GDM1 (cell line): ENCODE results near the gene CYSLTR2.
A peak's percentile ranks its signal among the peaks of the same experiment; 100 is the strongest.
"Not testable (repeated sequence)": the region's sequence is repeated elsewhere in the genome, so short reads cannot be mapped to it uniquely, and the experiment has no call there.

Source experiments
- DNase-seq: peaks from one replicate; lab custom pipeline; 2025; lab: John Stamatoyannopoulos, UW

CYSLTR2 gene

GRCh38 chr13:48645845-48646244 is 7.9 kb upstream of the CYSLTR2 start:
- DNase-seq = no peak

- no peak for DNase-seq
Measured at GRCh38 chr13:48646791-48647190, 6.9 kb upstream of the CYSLTR2 start.

- no peak for DNase-seq
Measured at GRCh38 chr13:48647625-48648024, 6.1 kb upstream of the CYSLTR2 start.

GRCh38 chr13:48648446-48648845 is 5.3 kb upstream of the CYSLTR2 start:
- DNase-seq = no peak

- DNase-seq = no peak
Measured at GRCh38 chr13:48652851-48653471, 768 bp upstream of the CYSLTR2 start.

GRCh38 chr13:48654511-48654910 is 782 bp downstream of the CYSLTR2 start:
- DNase-seq = no peak

DNA sequence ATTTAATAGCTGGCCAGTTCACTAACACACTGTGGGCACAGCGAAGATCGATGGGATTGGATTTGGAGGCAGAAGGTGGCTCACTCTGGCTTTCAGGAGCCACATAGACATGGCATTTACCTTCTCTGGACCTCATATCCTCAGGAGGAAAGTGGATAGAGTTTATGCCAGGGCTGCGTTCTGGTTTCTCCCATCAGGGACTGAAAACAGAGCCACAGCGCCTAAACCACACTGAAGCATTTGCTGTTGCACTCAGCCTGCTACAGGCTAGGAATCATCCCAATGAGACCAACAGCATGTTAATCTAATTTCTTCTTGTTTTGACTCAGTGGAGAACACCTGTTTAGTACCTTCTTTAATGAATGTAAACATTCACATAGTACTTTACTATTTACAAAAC is 1.6 kb downstream of the CYSLTR2 start:
- no peak for DNase-seq

GRCh38 chr13:48656608-48657007 is 2.9 kb downstream of the CYSLTR2 start:
- no peak for DNase-seq

DNA sequence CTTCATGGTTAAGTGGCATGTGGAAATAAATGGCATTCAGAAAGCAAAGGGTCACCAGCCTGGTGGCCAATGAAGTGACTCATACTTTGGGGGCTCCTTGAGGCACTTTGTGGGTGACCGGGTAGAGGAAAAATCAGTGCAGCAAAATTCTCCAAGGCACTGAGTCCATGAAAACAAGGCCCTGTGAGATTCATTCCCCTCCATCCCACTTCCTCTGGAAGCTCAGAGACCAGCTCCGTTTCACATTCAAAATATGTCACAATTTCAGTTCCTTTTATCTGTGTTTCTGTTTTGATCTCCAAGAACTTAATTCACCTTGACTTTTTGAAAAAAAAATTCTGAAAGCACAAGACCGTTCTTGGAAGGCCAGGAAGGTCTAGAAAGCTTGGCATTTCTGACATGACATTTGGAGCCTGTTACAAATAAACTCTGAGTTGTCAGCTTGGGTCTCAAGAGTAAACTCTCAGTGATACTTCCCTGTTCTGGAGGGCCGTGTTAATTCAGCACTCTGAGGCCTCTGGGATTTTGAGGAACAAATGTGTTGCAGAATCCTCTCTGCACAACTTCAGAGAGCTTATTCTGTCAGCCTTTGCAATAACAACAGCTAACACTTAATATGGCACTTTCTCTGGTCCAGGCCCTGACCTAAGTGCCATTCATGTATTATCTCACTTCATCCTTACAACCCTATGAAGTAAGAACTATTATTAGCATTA is 6.8 kb downstream of the CYSLTR2 start:
- DNase-seq = peak; percentile 19

DNA sequence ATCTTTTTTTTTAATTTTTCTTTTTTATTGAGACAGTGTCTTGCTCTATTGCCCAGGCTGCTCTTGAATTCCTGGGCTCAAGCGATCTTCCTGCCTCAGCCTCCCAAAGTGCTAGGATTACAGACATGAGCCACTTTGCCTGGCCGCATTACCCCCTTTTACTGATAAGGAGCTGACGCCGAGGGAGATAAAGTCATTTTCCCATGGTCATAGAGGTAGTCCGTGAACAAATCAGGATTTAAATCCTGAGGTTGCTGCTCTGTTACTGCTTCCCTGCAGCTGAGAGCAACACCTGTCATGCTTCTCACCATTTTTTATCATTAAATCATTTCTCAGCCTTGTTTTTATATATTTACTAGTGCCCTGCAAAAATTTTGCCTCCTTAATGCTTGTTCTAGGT is 7.4 kb downstream of the CYSLTR2 start:
- DNase-seq = no peak

- no peak for DNase-seq
Measured at GRCh38 chr13:48662226-48662625, 8.5 kb downstream of the CYSLTR2 start.

GRCh38 chr13:48667136-48667535 is 13.4 kb downstream of the CYSLTR2 start:
- DNase-seq = no peak

- DNase-seq = not testable (repeated sequence)
Measured at GRCh38 chr13:48671421-48671820, 17.7 kb downstream of the CYSLTR2 start.

- DNase-seq = no peak
Measured at GRCh38 chr13:48675247-48675646, 21.5 kb downstream of the CYSLTR2 start.

DNA sequence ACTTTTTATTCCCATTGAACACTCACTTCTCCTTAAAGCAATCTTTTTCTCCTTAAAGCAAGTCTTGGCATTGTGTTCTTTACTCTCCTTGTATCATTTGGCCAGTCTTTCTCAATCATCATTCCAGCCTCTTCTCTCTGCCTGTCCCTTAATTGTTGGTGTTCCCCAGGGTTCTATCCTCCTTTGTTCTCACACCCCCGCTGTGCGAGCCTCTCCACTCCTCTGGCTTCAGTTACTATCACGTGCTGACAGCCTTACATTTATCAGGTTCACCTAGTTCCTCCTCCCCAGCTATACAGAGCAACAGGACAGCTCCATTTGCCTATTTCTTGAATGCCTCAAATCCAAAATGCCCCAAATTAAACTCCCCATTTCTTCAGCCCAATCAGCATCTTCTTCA is 24.6 kb downstream of the CYSLTR2 start:
- DNase-seq = no peak

GRCh38 chr13:48679941-48680680 is 26.4 kb downstream of the CYSLTR2 start:
- no peak for DNase-seq

- no peak for DNase-seq
Measured at GRCh38 chr13:48680756-48681392, 27.1 kb downstream of the CYSLTR2 start.

- no peak for DNase-seq
Measured at GRCh38 chr13:48681905-48682304, 28.2 kb downstream of the CYSLTR2 start.

- DNase-seq = no peak
Measured at GRCh38 chr13:48682436-48682835, 28.7 kb downstream of the CYSLTR2 start.

DNA sequence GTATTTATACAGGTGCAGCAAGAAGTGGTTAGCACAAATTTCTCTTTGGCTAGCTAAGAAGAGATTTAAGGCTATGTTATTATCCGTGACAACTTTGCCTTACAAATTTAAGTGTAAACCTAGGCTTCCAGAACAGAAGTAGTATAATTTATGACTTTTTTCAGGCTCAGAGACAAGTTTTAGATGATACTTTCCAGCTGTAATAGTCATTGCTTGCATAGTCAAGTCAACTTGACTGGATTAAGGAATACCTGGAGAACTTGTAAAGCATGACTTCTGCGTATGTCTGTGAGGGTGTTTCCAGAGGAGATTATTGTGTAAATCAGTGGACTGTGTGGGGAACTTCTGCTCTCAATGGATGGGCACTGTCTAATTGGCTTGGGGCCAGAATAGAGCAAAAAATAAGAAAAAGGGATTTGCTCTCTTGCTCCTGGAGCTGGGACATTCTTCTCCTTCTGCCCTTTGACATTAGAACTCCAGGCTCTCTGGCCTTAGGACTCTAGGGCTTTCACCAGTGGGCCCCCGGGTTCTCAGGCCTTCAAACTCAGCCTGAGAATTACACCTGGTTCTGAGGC is 33.0 kb downstream of the CYSLTR2 start:
- DNase-seq = no peak

- no peak for DNase-seq
Measured at GRCh38 chr13:48687249-48687648, 33.5 kb downstream of the CYSLTR2 start.

DNA sequence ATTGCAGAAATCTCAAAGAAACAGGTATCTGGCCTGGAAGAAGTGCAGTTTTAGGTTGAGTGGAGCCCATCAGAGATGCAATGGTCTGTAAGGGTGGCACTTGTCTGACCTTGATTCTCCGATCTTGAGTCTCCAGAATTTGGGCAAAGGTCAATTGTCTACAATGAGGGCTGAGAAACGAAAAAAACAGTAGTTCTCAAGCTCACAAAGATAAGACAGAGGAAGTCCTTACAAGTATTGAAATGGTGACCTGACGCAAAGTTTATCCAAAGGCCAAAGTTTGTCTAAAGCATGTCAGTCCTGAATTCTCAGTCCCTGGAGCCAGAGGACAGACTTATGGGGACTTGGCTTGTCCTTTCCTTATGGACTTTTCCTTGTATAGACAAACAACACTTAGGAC is 40.3 kb downstream of the CYSLTR2 start:
- no peak for DNase-seq
